Activated CD4-positive, CD25-positive, alpha-beta regulatory T cell treated with anti-CD3 and anti-CD28 coated beads, Interleukin-2, amount 50 U/mL, for 24 hours (primary cell): ENCODE data around the gene PRPH.
A peak's percentile ranks its signal among the peaks of the same experiment; 100 is the strongest.

Experiments
- ATAC-seq, 2 donors: fragments of 150-1000 bp; cut with Tn5 transposase; one replicate each; pipeline ENCODE4 v1.10.0; 2021; ENCODE audit warnings: mild to moderate bottlenecking in 1 of 2, moderate library complexity in 1 of 2

The PRPH gene

DNA sequence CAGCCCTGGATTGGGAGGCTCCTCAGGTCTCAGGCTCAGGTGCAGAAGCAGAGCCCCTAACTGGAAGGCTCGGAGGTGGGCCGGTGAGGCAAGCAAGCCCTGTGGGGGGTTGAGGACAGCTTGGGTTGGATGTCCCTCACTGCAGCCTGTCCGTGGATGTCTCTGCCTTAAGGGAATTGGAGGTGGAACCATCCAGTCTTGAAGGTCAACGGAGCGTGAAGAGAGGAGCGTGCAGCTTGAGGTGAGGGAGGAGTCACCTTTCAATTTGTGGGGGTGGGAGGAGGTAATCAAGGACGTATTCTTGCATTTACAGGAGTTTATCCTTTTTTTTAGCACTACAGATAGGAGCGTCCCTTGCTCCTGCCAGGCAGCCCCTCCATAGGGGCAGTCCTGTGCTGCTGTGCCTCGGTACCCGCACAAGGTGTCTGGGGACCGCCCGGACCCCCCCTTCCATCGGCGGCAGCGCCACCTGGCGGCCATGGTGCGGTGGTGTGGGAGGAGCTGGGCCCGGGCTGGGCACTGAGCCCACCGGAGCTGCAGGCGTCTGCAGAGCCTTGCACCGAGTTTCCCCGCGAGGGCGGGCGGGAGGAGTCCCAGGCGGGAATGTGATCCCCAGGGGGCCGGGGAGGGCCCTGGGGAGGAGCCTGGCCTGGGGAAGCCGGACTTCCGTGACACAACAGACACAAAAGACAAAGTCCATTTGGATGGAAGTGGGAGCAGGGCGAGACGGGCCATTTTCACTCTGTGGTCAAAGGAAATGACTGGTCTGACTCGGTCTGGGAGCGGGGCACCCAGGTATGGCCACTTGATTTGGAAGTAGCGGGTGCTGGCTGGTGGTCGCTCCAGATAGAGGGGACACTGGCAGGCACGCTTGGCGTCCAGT, 52.6 kb downstream of the PRPH start:
- peak; percentile 69 for ATAC-seq
